Measurements from ENCODE around the gene RAPGEF5.

RAPGEF5 gene

DNA sequence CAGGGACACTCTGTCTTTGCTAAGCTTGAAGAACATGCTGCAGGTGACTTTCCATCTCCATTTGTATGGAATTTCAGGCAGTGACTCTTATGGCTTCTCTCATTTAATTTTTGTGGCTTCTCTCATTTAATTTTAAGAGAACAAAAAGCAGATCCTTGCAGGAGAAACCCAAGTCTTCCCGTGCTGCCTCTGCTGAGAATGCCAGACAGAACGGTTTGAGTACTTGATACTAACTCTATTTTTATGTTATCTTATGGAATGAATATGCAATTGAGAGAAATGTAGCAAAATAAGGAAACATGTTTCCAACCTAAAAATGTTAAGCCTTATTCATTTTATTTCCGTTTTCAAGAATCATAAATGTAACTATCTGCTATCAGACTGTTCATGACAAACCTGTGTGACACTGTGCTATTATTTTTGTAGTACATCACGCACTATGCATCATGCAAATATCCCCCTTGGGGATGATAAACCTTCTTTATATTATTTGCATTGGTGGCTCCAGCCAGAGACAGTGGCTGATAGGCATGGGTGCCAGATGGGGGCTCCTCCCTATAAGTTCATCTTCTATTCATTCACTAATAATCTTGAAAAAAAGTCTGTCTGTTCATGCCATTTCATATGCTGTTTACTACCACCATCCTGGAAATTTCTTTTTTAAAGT lies 6.9 kb upstream of the RAPGEF5 start:
- H3K4me3 ChIP-seq (ENCODE audit: low read length), result no peak overlapping the region
- H3K4me2 ChIP-seq (ENCODE audit: low read depth, low read length), result no peak overlapping the region
- H3F3A ChIP-seq (ENCODE audit: insufficient read depth, low read length), result no peaks in the 10 kb centered on the region
- no peak for TF ChIP-seq EZH2phosphoT487 (IDR thresholded peaks at IDR 0.05; ENCODE audit: low read length)
- no peak overlapping the region for H3K27ac ChIP-seq (ENCODE audit: low read length)
- no peak overlapping the region for H3K9ac ChIP-seq (ENCODE audit: low read length)
- DNase-seq, result no peak
- no peaks in the 10 kb centered on the region for H3K9me2 ChIP-seq (replicated peaks; ENCODE audit: insufficient read depth, low read length)
- H3K36me3 ChIP-seq (replicated peaks; ENCODE audit: insufficient read depth, low read length), result no peaks in the 10 kb centered on the region
- H2AFZ ChIP-seq (ENCODE audit: low read length), result no peak overlapping the region
- H3K27me3 ChIP-seq (replicated peaks; ENCODE audit: insufficient read depth, low read length), result no peaks in the 10 kb centered on the region
- no peaks in the 10 kb centered on the region for H3K79me2 ChIP-seq (ENCODE audit: low read length)
- H3K4me1 ChIP-seq (ENCODE audit: low read length), result no peaks in the 10 kb centered on the region
- no peaks in the 10 kb centered on the region for H3K9me3 ChIP-seq (replicated peaks; ENCODE audit: insufficient read depth, low read length)
- no peaks in the 10 kb centered on the region for H4K20me1 ChIP-seq (ENCODE audit: insufficient read depth, low read length)

DNA sequence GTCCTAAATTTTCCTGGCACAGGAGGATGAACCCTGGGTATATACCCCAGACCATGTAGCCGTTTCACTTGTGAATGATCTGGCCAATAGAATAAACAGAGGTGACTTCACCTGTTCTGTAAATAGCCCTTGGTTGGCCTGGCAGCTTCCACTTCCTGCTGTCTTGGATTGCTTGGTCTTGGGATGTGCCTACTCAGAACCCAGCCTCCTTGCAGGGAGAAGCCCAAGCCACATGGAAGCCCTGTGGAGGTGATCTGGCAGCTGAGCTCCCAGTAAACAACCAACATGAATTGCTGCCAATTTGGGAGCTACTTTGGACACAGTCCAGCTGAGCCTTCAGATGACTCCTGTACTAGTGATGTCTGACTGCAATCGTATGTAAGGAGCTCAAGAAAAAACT lies 4.8 kb upstream of the RAPGEF5 start:
- no peak for TF ChIP-seq EZH2phosphoT487 (IDR thresholded peaks at IDR 0.05; ENCODE audit: low read length)
- TF ChIP-seq EZH2 (optimal IDR thresholded peaks at IDR 0.05; ENCODE audit: low read depth, low read length), result no peak
- TF ChIP-seq, protein P1, sequence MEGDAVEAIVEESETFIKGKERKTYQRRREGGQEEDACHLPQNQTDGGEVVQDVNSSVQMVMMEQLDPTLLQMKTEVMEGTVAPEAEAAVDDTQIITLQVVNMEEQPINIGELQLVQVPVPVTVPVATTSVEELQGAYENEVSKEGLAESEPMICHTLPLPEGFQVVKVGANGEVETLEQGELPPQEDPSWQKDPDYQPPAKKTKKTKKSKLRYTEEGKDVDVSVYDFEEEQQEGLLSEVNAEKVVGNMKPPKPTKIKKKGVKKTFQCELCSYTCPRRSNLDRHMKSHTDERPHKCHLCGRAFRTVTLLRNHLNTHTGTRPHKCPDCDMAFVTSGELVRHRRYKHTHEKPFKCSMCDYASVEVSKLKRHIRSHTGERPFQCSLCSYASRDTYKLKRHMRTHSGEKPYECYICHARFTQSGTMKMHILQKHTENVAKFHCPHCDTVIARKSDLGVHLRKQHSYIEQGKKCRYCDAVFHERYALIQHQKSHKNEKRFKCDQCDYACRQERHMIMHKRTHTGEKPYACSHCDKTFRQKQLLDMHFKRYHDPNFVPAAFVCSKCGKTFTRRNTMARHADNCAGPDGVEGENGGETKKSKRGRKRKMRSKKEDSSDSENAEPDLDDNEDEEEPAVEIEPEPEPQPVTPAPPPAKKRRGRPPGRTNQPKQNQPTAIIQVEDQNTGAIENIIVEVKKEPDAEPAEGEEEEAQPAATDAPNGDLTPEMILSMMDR (IDR thresholded peaks at IDR 0.05; ENCODE audit: low read length), result no peak
- 0 out of 2 replicates have a peak, but pooled peaks cover 3% of the 10 kb centered on the region for H3F3A ChIP-seq (ENCODE audit: insufficient read depth, low read length)
- H3K4me3 ChIP-seq (ENCODE audit: low read length), result no peak overlapping the region
- no peak overlapping the region for H3K9ac ChIP-seq (ENCODE audit: low read length)
- H3K27me3 ChIP-seq (replicated peaks; ENCODE audit: insufficient read depth, low read length), result no peaks in the 10 kb centered on the region
- no peak overlapping the region for H2AFZ ChIP-seq (ENCODE audit: low read length)
- H3K36me3 ChIP-seq (replicated peaks; ENCODE audit: insufficient read depth, low read length), result no peaks in the 10 kb centered on the region
- H3K9me2 ChIP-seq (replicated peaks; ENCODE audit: insufficient read depth, low read length), result no peaks in the 10 kb centered on the region
- H3K79me2 ChIP-seq (ENCODE audit: low read length), result no peaks in the 10 kb centered on the region
- no peak overlapping the region for H3K27ac ChIP-seq (ENCODE audit: low read length)
- DNase-seq, result no peak
- H4K20me1 ChIP-seq (ENCODE audit: insufficient read depth, low read length), result no peaks in the 10 kb centered on the region
- H3K9me3 ChIP-seq (replicated peaks; ENCODE audit: insufficient read depth, low read length), result no peaks in the 10 kb centered on the region
- H3K4me2 ChIP-seq (ENCODE audit: low read depth, low read length), result no peak overlapping the region
- H3K4me1 ChIP-seq (ENCODE audit: low read length), result no peaks in the 10 kb centered on the region

GRCh38 chr7:22361320-22361719 lies 4.4 kb upstream of the RAPGEF5 start:
- H3K4me1 ChIP-seq (ENCODE audit: low read length), result no peaks in the 10 kb centered on the region
- peaks cover under 1% of the 10 kb centered on the region for H3K79me2 ChIP-seq (ENCODE audit: low read length)
- H2AFZ ChIP-seq (ENCODE audit: low read length), result no peak overlapping the region
- H3K9me3 ChIP-seq (replicated peaks; ENCODE audit: insufficient read depth, low read length), result no peaks in the 10 kb centered on the region
- TF ChIP-seq, protein P1 (IDR thresholded peaks at IDR 0.05; ENCODE audit: low read length), result no peak
- no peak for TF ChIP-seq EZH2phosphoT487 (IDR thresholded peaks at IDR 0.05; ENCODE audit: low read length)
- no peak for TF ChIP-seq EZH2 (optimal IDR thresholded peaks at IDR 0.05; ENCODE audit: low read depth, low read length)
- H3K4me2 ChIP-seq (ENCODE audit: low read depth, low read length), result no peak overlapping the region
- no peaks in the 10 kb centered on the region for H3K9me2 ChIP-seq (replicated peaks; ENCODE audit: insufficient read depth, low read length)
- H3K36me3 ChIP-seq (replicated peaks; ENCODE audit: insufficient read depth, low read length), result no peaks in the 10 kb centered on the region
- no peak overlapping the region for H3K27ac ChIP-seq (ENCODE audit: low read length)
- no peak for DNase-seq
- H3K27me3 ChIP-seq (replicated peaks; ENCODE audit: insufficient read depth, low read length), result no peaks in the 10 kb centered on the region
- no peaks in the 10 kb centered on the region for H4K20me1 ChIP-seq (ENCODE audit: insufficient read depth, low read length)
- H3K9ac ChIP-seq (ENCODE audit: low read length), result no peak overlapping the region
- H3F3A ChIP-seq (ENCODE audit: insufficient read depth, low read length), result 0 out of 2 replicates have a peak, but pooled peaks cover 3% of the 10 kb centered on the region
- H3K4me3 ChIP-seq (ENCODE audit: low read length), result no peak overlapping the region
